HepG2 (cell line): ENCODE results near the gene ENHO. TPM values are rescaled to one million over a fixed set of nuclear protein-coding genes. Genes with fewer than 3 reads are reported as not detected.

Source experiments
- ATAC-seq: fragments of 200-7000 bp; cut with Tn5 transposase; 3 replicates; pipeline ENCODE4 v1.9.1; 2020; ENCODE audit warnings: mild to moderate bottlenecking, moderate library complexity
- BruUV-seq: library from RNA; stranded (reverse); fragments of 400-500 nt; replicated peaks from 2 replicates; lab custom pipeline; 2021; lab: Mats Ljungman, UMichigan
- CTCF ChIA-PET: fragments of 300-600 bp; formaldehyde crosslinking; extraction: SDS; loops from one replicate; lab custom pipeline; 2021; ENCODE audit warnings: low total read pairs, inconsistent platforms, low intra/inter-chr PET ratio; lab: Yijun Ruan, JAX
- POLR2A ChIA-PET: fragments of 350-600 bp; sonication (Branson Sonifier 250); formaldehyde crosslinking; loops from one replicate; lab custom pipeline; 2020; ENCODE audit warnings: antibody characterized with exemption, inconsistent platforms; lab: Yijun Ruan, JAX
- DNase-seq: peaks from one replicate; pipeline ENCODE4 v3.0.0-alpha.2; 2015; ENCODE audit warnings: low spot score
- FAIRE-seq: peaks from 3 replicates; lab custom pipeline; 2011; peaks lifted over from hg19 to GRCh38; lab: Jason Lieb, UNC
- H2AFZ ChIP-seq: one replicate; pipeline ENCODE4 v1.6.1; 2011; ENCODE audit warnings: low read length, inconsistent platforms
- H3K27ac ChIP-seq: fragments of 300-600 bp; 3 replicates; pipeline ENCODE4 v1.8.0; 2011; ENCODE audit warnings: mixed run types, mild to moderate bottlenecking, mixed read lengths, low read length, inconsistent platforms; ENCODE audit not compliant: insufficient read depth; ENCODE audit errors: extremely low read length
- H3K27me3 ChIP-seq, 2 experiments: fragments of 200-600 bp in 1 of 2; 2 replicates in 1 of 2; 3 replicates in 1 of 2; pipeline versions ENCODE4 v1.6.0 to v1.8.0; 2011; ENCODE audit warnings: low read length in 2 of 2, mild to moderate bottlenecking in 2 of 2, moderate library complexity in 2 of 2, inconsistent platforms in 1 of 2; ENCODE audit not compliant: insufficient read depth in 2 of 2, control insufficient read depth in 1 of 2
- H3K36me3 ChIP-seq, 2 experiments: fragments of 200-600 bp in 1 of 2; replicated peaks in 1 of 2; 2 replicates in 1 of 2; 3 replicates in 1 of 2; pipeline versions ENCODE4 v1.5.1 to v1.8.0; 2011; ENCODE audit warnings: low read length in 2 of 2, inconsistent platforms in 1 of 2; ENCODE audit not compliant: insufficient read depth in 2 of 2, control insufficient read depth in 1 of 2
- H3K4me1 ChIP-seq: 2 replicates; pipeline ENCODE4 v1.5.1; 2012; ENCODE audit warnings: low read length, inconsistent platforms; ENCODE audit not compliant: insufficient read depth
- H3K4me2 ChIP-seq: 2 replicates; pipeline ENCODE4 v1.6.0; 2011; ENCODE audit warnings: low read depth, low read length, inconsistent platforms
- H3K4me3 ChIP-seq, 3 experiments: fragments of 200-600 bp in 1 of 3; sonication (generic), shearing (Covaris generic) in 1 of 3; replicated peaks in 1 of 3; 2 replicates each; pipeline ENCODE4 v1.5.1; 2011 to 2016; ENCODE audit warnings: low read length in 3 of 3, inconsistent platforms in 2 of 3, low read depth in 2 of 3, mild to moderate bottlenecking in 2 of 3, control low read depth in 1 of 3, mixed read lengths in 1 of 3; ENCODE audit not compliant: insufficient read depth in 1 of 3
- H3K79me2 ChIP-seq: one replicate; pipeline ENCODE4 v1.6.1; 2011; ENCODE audit warnings: low read length, inconsistent platforms; ENCODE audit not compliant: insufficient read depth
- H3K9ac ChIP-seq: 2 replicates; pipeline ENCODE4 v1.6.0; 2011; ENCODE audit warnings: mild to moderate bottlenecking, low read depth, low read length, inconsistent platforms; ENCODE audit not compliant: insufficient read depth
- H3K9me3 ChIP-seq: 2 replicates; pipeline ENCODE4 v1.5.1; 2012; ENCODE audit warnings: mild to moderate bottlenecking, low read length
- H4K20me1 ChIP-seq: 2 replicates; pipeline ENCODE4 v1.6.0; 2011; ENCODE audit warnings: inconsistent platforms, mild to moderate bottlenecking, low read length, moderate library complexity; ENCODE audit not compliant: insufficient read depth
- MBNL3 ChIP-seq: fragments of 250-450 bp; sonication (Bioruptor Pico); conservative IDR thresholded peaks from 2 replicates; pipeline ENCODE4 v1.8.0; 2022; ENCODE audit warnings: mild to moderate bottlenecking, inconsistent platforms
- PITX1 ChIP-seq: sonication (generic); formaldehyde crosslinking; IDR thresholded peaks from 2 replicates; pipeline ENCODE4 v1.5.1; 2020; ENCODE audit warnings: mild to moderate bottlenecking, missing genetic modification reagents
- PRPF4 ChIP-seq: fragments of 200-400 bp; formaldehyde crosslinking; IDR thresholded peaks from 2 replicates; pipeline ENCODE4 v1.6.1; 2016; ENCODE audit warnings: low read length, low read depth; ENCODE audit not compliant: poor library complexity, severe bottlenecking
- SIX1 ChIP-seq: sonication (generic); formaldehyde crosslinking; IDR thresholded peaks from 2 replicates; pipeline ENCODE4 v1.4.0; 2020; ENCODE audit warnings: missing genetic modification reagents, borderline replicate concordance
- TRIM24 ChIP-seq: sonication (generic); formaldehyde crosslinking; IDR thresholded peaks from 2 replicates; pipeline ENCODE4 v1.8.0; 2022; ENCODE audit warnings: mild to moderate bottlenecking, missing genetic modification reagents
- ZBTB3 ChIP-seq: sonication (generic); formaldehyde crosslinking; IDR thresholded peaks from 2 replicates; pipeline ENCODE4 v1.4.0; 2020; ENCODE audit warnings: low read depth, mild to moderate bottlenecking, moderate library complexity, missing genetic modification reagents, borderline replicate concordance
- ZNF205 ChIP-seq: IDR thresholded peaks from 2 replicates; pipeline ENCODE4 v1.6.1; 2018; ENCODE audit warnings: missing biosample characterization, missing genetic modification reagents
- ZNF326 ChIP-seq: sonication (generic); formaldehyde crosslinking; IDR thresholded peaks from 2 replicates; pipeline ENCODE4 v1.4.0; 2020; ENCODE audit warnings: missing genetic modification reagents, borderline replicate concordance
- ZNF430 ChIP-seq: sonication (generic); formaldehyde crosslinking; IDR thresholded peaks from 2 replicates; pipeline ENCODE4 v1.9.0; 2021; ENCODE audit warnings: mild to moderate bottlenecking, missing genetic modification reagents
- ZNF773 ChIP-seq: sonication (generic); formaldehyde crosslinking; IDR thresholded peaks from 2 replicates; pipeline ENCODE4 v1.4.0; 2020; ENCODE audit warnings: missing genetic modification reagents, borderline replicate concordance
- ZNF777 ChIP-seq: sonication (generic); formaldehyde crosslinking; IDR thresholded peaks from 2 replicates; pipeline ENCODE4 v1.4.0; 2020; ENCODE audit warnings: missing genetic modification reagents
- ZNF781 ChIP-seq: sonication (generic); formaldehyde crosslinking; IDR thresholded peaks from 2 replicates; pipeline ENCODE4 v1.5.1; 2020; ENCODE audit warnings: borderline replicate concordance, mild to moderate bottlenecking, missing genetic modification reagents; ENCODE audit errors: not compliant biosample characterization
- WGBS: methylation state at CpG from one replicate; pipeline ENCODE4 v1.1.6; 2017; ENCODE audit warnings: low lambda C conversion rate; 5-methylcytosine and 5-hydroxymethylcytosine counted together
- in situ Hi-C: cut with HindIII; loops from 2 replicates; pipeline ENCODE4 v1.10.0; 2017; ENCODE audit warnings: low pct_unique_long_range_greater_than_20kb; ENCODE audit not compliant: extremely low pct_ligation_motif_present
- intact Hi-C: fragments of 100-400 bp; cut with micrococcal nuclease; formaldehyde crosslinking; loops from one replicate; pipeline ENCODE4 v1.10.0; 2022; ENCODE audit not compliant: unreplicated experiment
- polyA plus RNA-seq, 8 experiments: library from polyadenylated mRNA; depleted of rRNA in 3 of 8; stranded (reverse) in 7 of 8; unstranded in 1 of 8; fragments of >200 nt; fragmentation: Illumina TruSeq in 4 of 8; extraction: Trizol in 4 of 8; gene quantifications; 2 replicates each; pipeline versions ENCODE4 v1.2.1 to v1.2.3, GENCODE V29; 2011 to 2016; ENCODE audit warnings: low read depth in 4 of 8, missing spikeins in 1 of 8, mixed read lengths in 1 of 8; ENCODE audit not compliant: insufficient read depth in 1 of 8
- total RNA-seq, 5 experiments: library from RNA; depleted of rRNA; stranded (reverse); fragments of >200 nt; fragmentation: Illumina TruSeq; extraction: Trizol; gene quantifications; 2 replicates each; pipeline ENCODE4 v1.2.3, GENCODE V29; 2016; ENCODE audit warnings: low read depth in 1 of 5
- TF ChIP-seq, protein P1 (sequence below): sonication (generic); formaldehyde crosslinking; IDR thresholded peaks from 2 replicates; pipeline ENCODE4 v1.4.0; 2020; ENCODE audit warnings: missing genetic modification reagents, borderline replicate concordance
- TF ChIP-seq, protein P2 (sequence below): sonication (generic); formaldehyde crosslinking; IDR thresholded peaks from 2 replicates; pipeline ENCODE4 v1.4.0; 2020; ENCODE audit warnings: missing genetic modification reagents
- TF ChIP-seq, protein P3 (sequence below): sonication (generic); formaldehyde crosslinking; IDR thresholded peaks from 2 replicates; pipeline ENCODE4 v1.8.1; 2023; ENCODE audit warnings: missing genetic modification reagents, inconsistent platforms, borderline replicate concordance

Gene ENHO
- total and polyA plus RNA-seq, 2 of the 13 experiments (the other 11 are each of a cell fraction or from before 2014, with no cell fraction given) = 0.08 to 0.60 TPM

DNA sequence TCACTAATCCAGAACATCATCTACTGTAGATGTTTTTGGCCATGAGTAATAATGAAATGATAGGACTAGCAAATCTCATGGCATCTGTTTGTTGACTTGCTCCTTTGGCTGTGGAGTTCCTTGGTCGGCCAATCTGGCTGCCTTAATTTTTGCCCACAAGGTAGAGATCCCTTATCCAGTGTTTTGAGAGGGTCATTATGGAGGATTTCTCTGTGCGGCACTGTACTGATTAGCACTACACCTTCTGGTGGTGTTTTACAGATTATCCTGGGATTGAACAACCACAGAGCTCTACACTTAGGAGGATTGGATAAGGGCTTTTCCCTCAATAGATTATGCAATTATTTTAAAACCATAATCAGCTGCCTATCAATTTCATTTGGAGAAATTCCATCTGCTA is 3.2 kb upstream of the ENHO start (continued):
- TF ChIP-seq, protein P1, sequence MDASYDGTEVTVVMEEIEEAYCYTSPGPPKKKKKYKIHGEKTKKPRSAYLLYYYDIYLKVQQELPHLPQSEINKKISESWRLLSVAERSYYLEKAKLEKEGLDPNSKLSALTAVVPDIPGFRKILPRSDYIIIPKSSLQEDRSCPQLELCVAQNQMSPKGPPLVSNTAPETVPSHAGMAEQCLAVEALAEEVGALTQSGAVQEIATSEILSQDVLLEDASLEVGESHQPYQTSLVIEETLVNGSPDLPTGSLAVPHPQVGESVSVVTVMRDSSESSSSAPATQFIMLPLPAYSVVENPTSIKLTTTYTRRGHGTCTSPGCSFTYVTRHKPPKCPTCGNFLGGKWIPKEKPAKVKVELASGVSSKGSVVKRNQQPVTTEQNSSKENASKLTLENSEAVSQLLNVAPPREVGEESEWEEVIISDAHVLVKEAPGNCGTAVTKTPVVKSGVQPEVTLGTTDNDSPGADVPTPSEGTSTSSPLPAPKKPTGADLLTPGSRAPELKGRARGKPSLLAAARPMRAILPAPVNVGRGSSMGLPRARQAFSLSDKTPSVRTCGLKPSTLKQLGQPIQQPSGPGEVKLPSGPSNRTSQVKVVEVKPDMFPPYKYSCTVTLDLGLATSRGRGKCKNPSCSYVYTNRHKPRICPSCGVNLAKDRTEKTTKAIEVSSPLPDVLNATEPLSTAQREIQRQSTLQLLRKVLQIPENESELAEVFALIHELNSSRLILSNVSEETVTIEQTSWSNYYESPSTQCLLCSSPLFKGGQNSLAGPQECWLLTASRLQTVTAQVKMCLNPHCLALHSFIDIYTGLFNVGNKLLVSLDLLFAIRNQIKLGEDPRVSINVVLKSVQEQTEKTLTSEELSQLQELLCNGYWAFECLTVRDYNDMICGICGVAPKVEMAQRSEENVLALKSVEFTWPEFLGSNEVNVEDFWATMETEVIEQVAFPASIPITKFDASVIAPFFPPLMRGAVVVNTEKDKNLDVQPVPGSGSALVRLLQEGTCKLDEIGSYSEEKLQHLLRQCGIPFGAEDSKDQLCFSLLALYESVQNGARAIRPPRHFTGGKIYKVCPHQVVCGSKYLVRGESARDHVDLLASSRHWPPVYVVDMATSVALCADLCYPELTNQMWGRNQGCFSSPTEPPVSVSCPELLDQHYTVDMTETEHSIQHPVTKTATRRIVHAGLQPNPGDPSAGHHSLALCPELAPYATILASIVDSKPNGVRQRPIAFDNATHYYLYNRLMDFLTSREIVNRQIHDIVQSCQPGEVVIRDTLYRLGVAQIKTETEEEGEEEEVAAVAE (CRISPR knock-in tag) = no peak
- TF ChIP-seq, protein P2, sequence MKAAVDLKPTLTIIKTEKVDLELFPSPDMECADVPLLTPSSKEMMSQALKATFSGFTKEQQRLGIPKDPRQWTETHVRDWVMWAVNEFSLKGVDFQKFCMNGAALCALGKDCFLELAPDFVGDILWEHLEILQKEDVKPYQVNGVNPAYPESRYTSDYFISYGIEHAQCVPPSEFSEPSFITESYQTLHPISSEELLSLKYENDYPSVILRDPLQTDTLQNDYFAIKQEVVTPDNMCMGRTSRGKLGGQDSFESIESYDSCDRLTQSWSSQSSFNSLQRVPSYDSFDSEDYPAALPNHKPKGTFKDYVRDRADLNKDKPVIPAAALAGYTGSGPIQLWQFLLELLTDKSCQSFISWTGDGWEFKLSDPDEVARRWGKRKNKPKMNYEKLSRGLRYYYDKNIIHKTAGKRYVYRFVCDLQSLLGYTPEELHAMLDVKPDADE = no peak
- TF ChIP-seq MBNL3 (CRISPR knock-in tag) (no peak), SIX1 (no peak), ZNF430 (CRISPR knock-in tag) (no peak), PITX1 (CRISPR knock-in tag) (no peak), ZBTB3 (CRISPR knock-in tag) (no peak), ZNF777 (no peak)

DNA sequence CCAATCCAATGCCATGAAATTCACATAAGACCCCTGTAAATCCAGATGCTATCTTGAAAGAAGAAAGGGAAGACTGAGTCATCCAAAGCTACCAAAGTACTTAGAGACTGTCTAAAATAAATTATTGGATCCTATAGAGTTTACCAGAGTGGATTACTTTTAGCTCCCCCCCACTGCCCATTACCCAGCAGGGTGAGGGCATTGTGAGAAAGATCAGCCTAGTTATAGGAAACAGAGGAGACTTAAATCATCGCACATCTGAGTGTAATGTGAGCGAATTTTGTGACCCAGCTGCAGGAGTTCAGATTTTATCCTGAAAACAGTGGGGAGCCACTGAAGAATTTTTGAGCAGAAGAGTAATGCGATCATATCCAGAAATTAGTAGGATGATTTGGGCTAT is 1.6 kb upstream of the ENHO start:
- no peak for ATAC-seq
- no peak overlapping the region for H3K9ac ChIP-seq

More for the DNA sequence above, 1.6 kb upstream of the ENHO start:
- H3K27me3 ChIP-seq = peaks cover 11 to 40% of the 10 kb centered on the region in 2 experiments; a peak in 3 of 5 replicates
- no TSS peak for BruUV-seq
- no peaks in the 10 kb centered on the region for H3K36me3 ChIP-seq
- H3K79me2 ChIP-seq = no peaks in the 10 kb centered on the region
- ChIA-PET POLR2A (no interaction called here), CTCF (no interaction called here)
- no peak for TF ChIP-seq PRPF4
- no peak for TF ChIP-seq ZNF781 (CRISPR knock-in tag)
- no peak for TF ChIP-seq ZNF773 (CRISPR knock-in tag)
- TF ChIP-seq TRIM24 = no peak
- TF ChIP-seq ZNF326 = no peak
- no peak for TF ChIP-seq ZNF205 (CRISPR knock-in tag)
- TF ChIP-seq, protein P3, sequence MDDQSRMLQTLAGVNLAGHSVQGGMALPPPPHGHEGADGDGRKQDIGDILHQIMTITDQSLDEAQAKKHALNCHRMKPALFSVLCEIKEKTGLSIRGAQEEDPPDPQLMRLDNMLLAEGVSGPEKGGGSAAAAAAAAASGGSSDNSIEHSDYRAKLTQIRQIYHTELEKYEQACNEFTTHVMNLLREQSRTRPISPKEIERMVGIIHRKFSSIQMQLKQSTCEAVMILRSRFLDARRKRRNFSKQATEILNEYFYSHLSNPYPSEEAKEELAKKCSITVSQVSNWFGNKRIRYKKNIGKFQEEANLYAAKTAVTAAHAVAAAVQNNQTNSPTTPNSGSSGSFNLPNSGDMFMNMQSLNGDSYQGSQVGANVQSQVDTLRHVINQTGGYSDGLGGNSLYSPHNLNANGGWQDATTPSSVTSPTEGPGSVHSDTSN (CRISPR knock-in tag) = no peak
- in situ Hi-C loops = no loop called here
- H3K4me3 ChIP-seq = no peak overlapping the region
- no peak overlapping the region for H2AFZ ChIP-seq
- no peak for FAIRE-seq
- no peak overlapping the region for H3K27ac ChIP-seq
- H3K9me3 ChIP-seq = no peaks in the 10 kb centered on the region
- WGBS = 51% methylated on average over 3 of the region's 3 CpGs
- intact Hi-C loops = no loop called here
- H4K20me1 ChIP-seq = no peaks in the 10 kb centered on the region
- DNase-seq = no peak
- H3K4me1 ChIP-seq = peaks cover 14% of the 10 kb centered on the region
- no peak overlapping the region for H3K4me2 ChIP-seq
